K562 (cell line): ENCODE measurements around the gene CWF19L1. TPM values are rescaled to one million over a fixed set of nuclear protein-coding genes. Genes with fewer than 3 reads are reported as not detected.

Experiments
- CTBP1 ChIP-seq: fragments of 450-650 bp; IDR thresholded peaks from 2 replicates; pipeline ENCODE4 v1.6.1; 2016; ENCODE audit warnings: borderline replicate concordance
- FOXK2 ChIP-seq, 2 experiments: fragments of 450-650 bp; IDR thresholded peaks in 1 of 2; conservative IDR thresholded peaks in 1 of 2; 2 replicates each; pipeline ENCODE4 v1.6.1; 2016; ENCODE audit warnings: low read depth in 2 of 2, mild to moderate bottlenecking in 1 of 2
- HDAC2 ChIP-seq: fragments of 450-650 bp; IDR thresholded peaks from 2 replicates; pipeline ENCODE4 v1.6.1; 2016; ENCODE audit warnings: mild to moderate bottlenecking
- HNRNPLL ChIP-seq: fragments of 200-400 bp; formaldehyde crosslinking; IDR thresholded peaks from 2 replicates; pipeline ENCODE4 v1.6.1; 2017; ENCODE audit warnings: low read length, low read depth, mild to moderate bottlenecking; ENCODE audit not compliant: poor library complexity, severe bottlenecking
- KDM5B ChIP-seq: fragments of 200-600 bp; sonication (generic); IDR thresholded peaks from 2 replicates; pipeline ENCODE4 v1.6.1; 2012; ENCODE audit warnings: low read depth, mild to moderate bottlenecking, moderate library complexity, low read length, control low read depth, inconsistent platforms; ENCODE audit not compliant: insufficient replicate concordance
- MBD2 ChIP-seq: sonication (generic); IDR thresholded peaks from 2 replicates; pipeline ENCODE4 v1.6.1; 2016; ENCODE audit warnings: low read depth, borderline replicate concordance
- MTA1 ChIP-seq: fragments of 450-650 bp; IDR thresholded peaks from 2 replicates; pipeline ENCODE4 v1.6.1; 2017; ENCODE audit warnings: borderline replicate concordance
- SIN3B ChIP-seq: fragments of 450-650 bp; IDR thresholded peaks from 2 replicates; pipeline ENCODE4 v1.6.1; 2017; ENCODE audit warnings: low read depth, mild to moderate bottlenecking, moderate library complexity
- ZBTB17 ChIP-seq: fragments of 450-650 bp; formaldehyde crosslinking; IDR thresholded peaks from 2 replicates; pipeline ENCODE4 v1.4.0; 2020; ENCODE audit warnings: mild to moderate bottlenecking
- ZNF263 ChIP-seq: sonication (generic); formaldehyde crosslinking; IDR thresholded peaks from 2 replicates; pipeline ENCODE4 v1.8.0; 2022; ENCODE audit warnings: mild to moderate bottlenecking, missing genetic modification reagents, borderline replicate concordance
- polyA plus RNA-seq, 8 experiments: library from polyadenylated mRNA; depleted of rRNA in 4 of 8; stranded (reverse) in 5 of 8; unstranded in 3 of 8; fragments of >200 nt; fragmentation: Nextera tagmentation in 2 of 8; fragmentation: Illumina TruSeq in 1 of 8; extraction: Ambion mirVana in 2 of 8; extraction: Trizol in 1 of 8; gene quantifications; 2 replicates each; pipeline versions ENCODE4 v1.2.1 to v1.2.3, GENCODE V29; 2011 to 2014; ENCODE audit warnings: inconsistent platforms in 1 of 8, missing spikeins in 1 of 8
- total RNA-seq, 7 experiments: library from RNA; depleted of rRNA in 6 of 7; stranded (reverse); fragments of >200 nt in 6 of 7; fragmentation: Illumina TruSeq in 2 of 7; extraction: Trizol in 2 of 7; gene quantifications; 2 replicates each; pipeline versions ENCODE4 v1.2.1 to v1.2.3, GENCODE V29; 2011 to 2021; ENCODE audit warnings: low replicate concordance in 1 of 7
- TF ChIP-seq, protein P1 (sequence below), 2 experiments: fragments of 450-650 bp in 1 of 2; sonication (generic) in 1 of 2; formaldehyde crosslinking in 1 of 2; IDR thresholded peaks; 2 replicates each; pipeline versions ENCODE4 v1.7.1 to v1.9.0; 2016 to 2022; ENCODE audit warnings: inconsistent platforms in 1 of 2, mild to moderate bottlenecking in 1 of 2, missing genetic modification reagents in 1 of 2
- TF ChIP-seq, protein P2 (sequence below): fragments of 250-450 bp; sonication (Bioruptor Pico); IDR thresholded peaks from 2 replicates; pipeline ENCODE4 v1.8.0; 2022; ENCODE audit warnings: inconsistent platforms
- TF ChIP-seq, protein P3 (sequence below): sonication (generic); formaldehyde crosslinking; IDR thresholded peaks from 2 replicates; pipeline ENCODE4 v1.8.0; 2022; ENCODE audit warnings: missing genetic modification reagents, mild to moderate bottlenecking, moderate library complexity, borderline replicate concordance

Gene CWF19L1
- total and polyA plus RNA-seq, 9 of the 15 experiments (the other 6 are each of a cell fraction or from before 2014, with no cell fraction given) = 19.5 to 49.9 (median 30.9) TPM

DNA sequence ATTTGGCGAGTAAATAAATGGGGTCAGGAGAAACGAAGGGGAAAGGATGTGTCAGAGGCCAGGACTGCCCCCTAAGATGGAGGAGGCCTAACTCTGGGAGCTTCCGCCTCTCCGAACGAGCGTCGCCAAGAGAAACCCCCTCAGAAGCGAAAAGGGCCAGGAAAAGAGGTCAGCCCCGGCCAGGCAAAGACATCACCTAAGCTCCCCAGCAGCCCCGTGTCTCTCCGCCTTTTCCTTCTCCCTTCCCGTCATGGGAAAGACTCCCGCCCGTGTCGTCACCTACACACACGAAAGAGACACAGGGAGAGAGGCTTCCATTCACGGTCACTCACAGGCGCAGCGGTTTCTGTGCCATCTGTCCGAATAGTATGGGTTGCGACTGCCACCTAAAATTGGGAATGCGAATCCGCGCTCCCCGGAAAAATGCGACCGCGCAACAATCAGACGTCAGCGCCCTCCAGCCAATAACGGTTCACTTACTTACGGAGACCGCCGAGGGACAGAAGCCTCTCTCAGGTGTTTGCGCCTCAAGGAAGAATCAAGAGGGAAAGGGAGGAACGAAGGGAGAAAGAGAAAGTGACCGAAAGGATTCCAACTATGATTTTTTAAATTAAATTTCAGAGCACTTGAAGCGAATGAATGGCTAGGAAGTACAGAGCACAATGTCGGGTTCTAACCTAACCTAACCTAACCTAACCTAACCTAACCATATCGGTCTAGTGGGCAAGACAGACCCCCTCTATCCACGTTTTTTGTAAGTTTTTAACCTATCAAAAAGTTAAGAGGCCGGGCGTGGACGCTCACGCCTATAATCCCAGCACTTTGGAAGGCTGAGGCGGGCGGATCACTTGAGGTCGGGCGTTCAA lies at the start of gene CWF19L1 (continued):
- TF ChIP-seq MBD2 (0 out of 2 replicates have a peak, but pooled peaks have one; percentile 39), HNRNPLL (peak; percentile 63), HDAC2 (0 out of 2 replicates have a peak, but pooled peaks have one; percentile 71), MTA1 (peak; percentile 99), CTBP1 (0 out of 2 replicates have a peak, but pooled peaks have one; percentile 17), SIN3B (peak; percentile 98), ZBTB17 (CRISPR knock-in tag) (no peak), ZNF263 (CRISPR knock-in tag) (no peak), FOXK2 (conservative IDR thresholded peaks at IDR 0.05 in 1 of 2, IDR thresholded peaks at IDR 0.05 in 1 of 2; ENCODE audit: low read depth in 2 of 2) (peak in 1 of 2 experiments; percentile 45; a peak in 1 of 4 replicates), KDM5B (peak; percentile 45)
- TF ChIP-seq, protein P1, sequence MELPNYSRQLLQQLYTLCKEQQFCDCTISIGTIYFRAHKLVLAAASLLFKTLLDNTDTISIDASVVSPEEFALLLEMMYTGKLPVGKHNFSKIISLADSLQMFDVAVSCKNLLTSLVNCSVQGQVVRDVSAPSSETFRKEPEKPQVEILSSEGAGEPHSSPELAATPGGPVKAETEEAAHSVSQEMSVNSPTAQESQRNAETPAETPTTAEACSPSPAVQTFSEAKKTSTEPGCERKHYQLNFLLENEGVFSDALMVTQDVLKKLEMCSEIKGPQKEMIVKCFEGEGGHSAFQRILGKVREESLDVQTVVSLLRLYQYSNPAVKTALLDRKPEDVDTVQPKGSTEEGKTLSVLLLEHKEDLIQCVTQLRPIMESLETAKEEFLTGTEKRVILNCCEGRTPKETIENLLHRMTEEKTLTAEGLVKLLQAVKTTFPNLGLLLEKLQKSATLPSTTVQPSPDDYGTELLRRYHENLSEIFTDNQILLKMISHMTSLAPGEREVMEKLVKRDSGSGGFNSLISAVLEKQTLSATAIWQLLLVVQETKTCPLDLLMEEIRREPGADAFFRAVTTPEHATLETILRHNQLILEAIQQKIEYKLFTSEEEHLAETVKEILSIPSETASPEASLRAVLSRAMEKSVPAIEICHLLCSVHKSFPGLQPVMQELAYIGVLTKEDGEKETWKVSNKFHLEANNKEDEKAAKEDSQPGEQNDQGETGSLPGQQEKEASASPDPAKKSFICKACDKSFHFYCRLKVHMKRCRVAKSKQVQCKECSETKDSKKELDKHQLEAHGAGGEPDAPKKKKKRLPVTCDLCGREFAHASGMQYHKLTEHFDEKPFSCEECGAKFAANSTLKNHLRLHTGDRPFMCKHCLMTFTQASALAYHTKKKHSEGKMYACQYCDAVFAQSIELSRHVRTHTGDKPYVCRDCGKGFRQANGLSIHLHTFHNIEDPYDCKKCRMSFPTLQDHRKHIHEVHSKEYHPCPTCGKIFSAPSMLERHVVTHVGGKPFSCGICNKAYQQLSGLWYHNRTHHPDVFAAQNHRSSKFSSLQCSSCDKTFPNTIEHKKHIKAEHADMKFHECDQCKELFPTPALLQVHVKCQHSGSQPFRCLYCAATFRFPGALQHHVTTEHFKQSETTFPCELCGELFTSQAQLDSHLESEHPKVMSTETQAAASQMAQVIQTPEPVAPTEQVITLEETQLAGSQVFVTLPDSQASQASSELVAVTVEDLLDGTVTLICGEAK (IDR thresholded peaks at IDR 0.05) = peak; percentile 30; the same call in 1 of the 2 replicates
- TF ChIP-seq, protein P1 (CRISPR knock-in tag; IDR thresholded peaks at IDR 0.05) = no peak
- TF ChIP-seq, protein P2, sequence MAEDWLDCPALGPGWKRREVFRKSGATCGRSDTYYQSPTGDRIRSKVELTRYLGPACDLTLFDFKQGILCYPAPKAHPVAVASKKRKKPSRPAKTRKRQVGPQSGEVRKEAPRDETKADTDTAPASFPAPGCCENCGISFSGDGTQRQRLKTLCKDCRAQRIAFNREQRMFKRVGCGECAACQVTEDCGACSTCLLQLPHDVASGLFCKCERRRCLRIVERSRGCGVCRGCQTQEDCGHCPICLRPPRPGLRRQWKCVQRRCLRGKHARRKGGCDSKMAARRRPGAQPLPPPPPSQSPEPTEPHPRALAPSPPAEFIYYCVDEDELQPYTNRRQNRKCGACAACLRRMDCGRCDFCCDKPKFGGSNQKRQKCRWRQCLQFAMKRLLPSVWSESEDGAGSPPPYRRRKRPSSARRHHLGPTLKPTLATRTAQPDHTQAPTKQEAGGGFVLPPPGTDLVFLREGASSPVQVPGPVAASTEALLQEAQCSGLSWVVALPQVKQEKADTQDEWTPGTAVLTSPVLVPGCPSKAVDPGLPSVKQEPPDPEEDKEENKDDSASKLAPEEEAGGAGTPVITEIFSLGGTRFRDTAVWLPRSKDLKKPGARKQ (CRISPR knock-in tag) = no peak
- TF ChIP-seq, protein P3, sequence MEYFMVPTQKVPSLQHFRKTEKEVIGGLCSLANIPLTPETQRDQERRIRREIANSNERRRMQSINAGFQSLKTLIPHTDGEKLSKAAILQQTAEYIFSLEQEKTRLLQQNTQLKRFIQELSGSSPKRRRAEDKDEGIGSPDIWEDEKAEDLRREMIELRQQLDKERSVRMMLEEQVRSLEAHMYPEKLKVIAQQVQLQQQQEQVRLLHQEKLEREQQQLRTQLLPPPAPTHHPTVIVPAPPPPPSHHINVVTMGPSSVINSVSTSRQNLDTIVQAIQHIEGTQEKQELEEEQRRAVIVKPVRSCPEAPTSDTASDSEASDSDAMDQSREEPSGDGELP (CRISPR knock-in tag) = peak; percentile 71; the same call in 1 of the 2 replicates
